SK-N-SH treated with all-trans-retinoic acid at 6 μM for 48 hours (cell line): ENCODE data around the gene GAGE12J.
A peak's percentile ranks its signal among the peaks of the same experiment; 100 is the strongest.
"Not testable (repeated sequence)": the region's sequence is repeated elsewhere in the genome, so short reads cannot be mapped to it uniquely, and the experiment has no call there.

Experiments
- ATAC-seq: fragments of 200-7000 bp; cut with Tn5 transposase; 3 replicates; pipeline ENCODE4 v1.9.1; 2020; ENCODE audit warnings: mild to moderate bottlenecking, moderate library complexity
- ARNTL ChIP-seq: fragments of 450-650 bp; formaldehyde crosslinking; IDR thresholded peaks from 2 replicates; pipeline ENCODE4 v1.5.0; 2020; ENCODE audit warnings: low read depth, mild to moderate bottlenecking, moderate library complexity, borderline replicate concordance
- BACH2 ChIP-seq: fragments of 250-450 bp; sonication (Bioruptor Pico); IDR thresholded peaks from 2 replicates; pipeline ENCODE4 v1.9.0; 2021; ENCODE audit warnings: mild to moderate bottlenecking, borderline replicate concordance
- CREB5 ChIP-seq: fragments of 250-450 bp; sonication (Bioruptor Pico); IDR thresholded peaks from 2 replicates; pipeline ENCODE4 v1.5.1; 2020; ENCODE audit warnings: low read depth, mild to moderate bottlenecking, moderate library complexity
- CSDC2 ChIP-seq: fragments of 250-450 bp; sonication (Bioruptor Pico); IDR thresholded peaks from 2 replicates; pipeline ENCODE4 v1.5.0; 2020; ENCODE audit warnings: mild to moderate bottlenecking, moderate library complexity
- ESRRG ChIP-seq: fragments of 250-450 bp; sonication (Bioruptor Pico); IDR thresholded peaks from 2 replicates; pipeline ENCODE4 v1.6.1; 2021; ENCODE audit warnings: mild to moderate bottlenecking
- GLIS3 ChIP-seq: fragments of 250-450 bp; sonication (Bioruptor Pico); IDR thresholded peaks from 2 replicates; pipeline ENCODE4 v1.5.0; 2020; ENCODE audit warnings: mild to moderate bottlenecking, moderate library complexity
- ISL1 ChIP-seq: fragments of 250-450 bp; sonication (Bioruptor Pico); IDR thresholded peaks from 2 replicates; pipeline ENCODE4 v2.1.2; 2022; ENCODE audit warnings: mild to moderate bottlenecking, moderate library complexity
- POU6F1 ChIP-seq: fragments of 250-450 bp; sonication (Bioruptor Pico); IDR thresholded peaks from 2 replicates; pipeline ENCODE4 v1.8.0; 2021; ENCODE audit warnings: low read depth, mild to moderate bottlenecking, moderate library complexity, borderline replicate concordance
- RARB ChIP-seq: fragments of 250-450 bp; sonication (Bioruptor Pico); IDR thresholded peaks from 2 replicates; pipeline ENCODE4 v1.8.0; 2021; ENCODE audit warnings: mild to moderate bottlenecking, moderate library complexity
- SNAI2 ChIP-seq: fragments of 250-450 bp; sonication (Bioruptor Pico); IDR thresholded peaks from 2 replicates; pipeline ENCODE4 v1.5.0; 2020; ENCODE audit warnings: mild to moderate bottlenecking, moderate library complexity
- TCF4 ChIP-seq: fragments of 250-450 bp; sonication (Bioruptor Pico); IDR thresholded peaks from 2 replicates; pipeline ENCODE4 v1.8.0; 2021; ENCODE audit warnings: mild to moderate bottlenecking, moderate library complexity, borderline replicate concordance
- TOX ChIP-seq: fragments of 250-450 bp; sonication (Bioruptor Pico); IDR thresholded peaks from 2 replicates; pipeline ENCODE4 v1.8.0; 2021; ENCODE audit warnings: mild to moderate bottlenecking, moderate library complexity, borderline replicate concordance
- TSHZ2 ChIP-seq: fragments of 250-450 bp; sonication (Bioruptor Pico); IDR thresholded peaks from 2 replicates; pipeline ENCODE4 v1.5.0; 2020; ENCODE audit warnings: mild to moderate bottlenecking, moderate library complexity
- ZC3H10 ChIP-seq: fragments of 250-450 bp; sonication (Bioruptor Pico); IDR thresholded peaks from 2 replicates; pipeline ENCODE4 v1.5.1; 2021; ENCODE audit warnings: mild to moderate bottlenecking, moderate library complexity
- ZFP30 ChIP-seq: fragments of 450-650 bp; formaldehyde crosslinking; IDR thresholded peaks from 2 replicates; pipeline ENCODE4 v1.5.0; 2022; ENCODE audit warnings: mild to moderate bottlenecking, moderate library complexity
- ZNF565 ChIP-seq: fragments of 450-650 bp; formaldehyde crosslinking; conservative IDR thresholded peaks from 2 replicates; pipeline ENCODE4 v1.5.0; 2020; ENCODE audit warnings: low read depth, mild to moderate bottlenecking, moderate library complexity
- ZNF70 ChIP-seq: fragments of 450-650 bp; formaldehyde crosslinking; IDR thresholded peaks from 2 replicates; pipeline ENCODE4 v1.5.0; 2020; ENCODE audit warnings: mild to moderate bottlenecking, moderate library complexity
- ZNF8 ChIP-seq: fragments of 450-650 bp; formaldehyde crosslinking; IDR thresholded peaks from 2 replicates; pipeline ENCODE4 v1.5.0; 2020; ENCODE audit warnings: mild to moderate bottlenecking, moderate library complexity

The GAGE12J gene

GRCh38 chrX:49290215-49290614 is 31.6 kb upstream of the GAGE12J start:
- TF ChIP-seq TSHZ2 (CRISPR knock-in tag) (no peak), ZNF70 (no peak), BACH2 (CRISPR knock-in tag) (no peak), ZFP30 (CRISPR knock-in tag) (no peak)
- TF ChIP-seq, all 23 proteins: peak for 0
- ATAC-seq, result no peak

- ATAC-seq, result peak; percentile 96
- TF ChIP-seq POU6F1 (no peak), ESRRG (no peak), TOX (CRISPR knock-in tag) (no peak), GLIS3 (no peak), RARB (no peak), CSDC2 (CRISPR knock-in tag) (no peak), ZC3H10 (no peak), CREB5 (no peak), TCF4 (CRISPR knock-in tag) (no peak), ZNF565 (CRISPR knock-in tag) (no peak), SNAI2 (no peak), ZFP30 (CRISPR knock-in tag) (no peak)
- TF ChIP-seq, all 23 proteins: peak for 0
Measured at GRCh38 chrX:49291615-49292337, 30.1 kb upstream of the GAGE12J start.

GRCh38 chrX:49292400-49293362 is 29.2 kb upstream of the GAGE12J start:
- no peak for ATAC-seq
- TF ChIP-seq GLIS3 (no peak), TSHZ2 (CRISPR knock-in tag) (no peak), TOX (CRISPR knock-in tag) (no peak), ZC3H10 (no peak), ZNF565 (CRISPR knock-in tag) (no peak), ZFP30 (CRISPR knock-in tag) (no peak), BACH2 (CRISPR knock-in tag) (no peak), ZNF8 (CRISPR knock-in tag) (no peak), ARNTL (CRISPR knock-in tag) (no peak), ISL1 (CRISPR knock-in tag) (no peak), ZNF70 (no peak), POU6F1 (no peak), TCF4 (CRISPR knock-in tag) (no peak), CREB5 (no peak), SNAI2 (no peak)

- not testable (repeated sequence) for ATAC-seq
Measured at GRCh38 chrX:49299293-49299692, 22.5 kb upstream of the GAGE12J start.
